CD4-positive, alpha-beta T cell treated with Interleukin-6 for 4 hours (primary cell): ENCODE measurements around the gene PAPPA.

Experiments
- DNase-seq: peaks from one replicate; pipeline ENCODE4 v3.0.0-alpha.2; 2020; ENCODE audit warnings: mixed read lengths

The PAPPA gene

GRCh38 chr9:116436121-116436520 is 282.5 kb downstream of the PAPPA start:
- no peak for DNase-seq

DNA sequence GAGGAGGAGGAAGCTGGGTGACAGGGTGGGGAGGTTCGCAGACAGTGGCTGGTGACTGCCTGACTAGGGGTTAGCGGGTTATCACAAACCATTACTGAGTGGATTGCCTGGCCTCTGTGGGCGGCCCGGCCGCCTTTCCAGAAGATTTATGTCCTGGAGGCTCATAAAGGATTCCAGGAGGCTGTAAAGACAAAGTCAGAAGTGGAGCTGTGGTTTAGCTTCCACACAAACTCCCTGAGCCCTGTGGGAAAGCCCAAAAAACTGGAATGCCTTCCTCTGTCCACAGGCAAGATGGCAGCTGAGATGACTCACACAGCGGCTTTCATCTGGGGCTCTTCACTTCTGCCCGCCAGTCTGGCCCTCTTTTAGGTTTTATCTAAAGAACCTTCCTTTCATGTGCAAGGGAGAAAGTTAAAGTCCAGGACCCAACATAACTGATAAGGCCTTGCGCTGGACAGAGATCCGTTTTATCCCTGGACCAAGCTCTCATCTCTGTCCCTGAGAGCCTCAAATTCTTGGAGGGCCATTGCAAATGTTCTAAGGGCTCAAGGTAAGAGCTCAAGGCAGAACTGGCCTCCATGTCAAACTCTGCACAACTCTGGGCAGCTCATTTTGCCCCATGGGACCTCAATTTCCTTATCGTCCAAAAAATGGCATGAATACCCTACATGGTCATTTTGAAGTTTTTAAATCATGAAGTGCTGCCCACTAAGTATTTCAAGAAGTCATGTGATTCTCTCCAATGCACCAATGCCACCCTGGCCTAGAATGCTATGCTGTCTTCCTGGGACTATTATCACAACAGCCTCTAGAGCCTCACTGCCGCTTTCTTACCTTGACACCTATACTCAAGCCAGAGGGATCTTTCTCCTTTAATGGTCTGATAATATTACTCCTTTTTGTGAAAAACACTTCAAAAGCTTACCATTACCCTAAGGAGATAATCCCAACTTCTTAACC is 284.1 kb downstream of the PAPPA start:
- no peak for DNase-seq

GRCh38 chr9:116442528-116442927 is 288.9 kb downstream of the PAPPA start:
- no peak for DNase-seq

DNA sequence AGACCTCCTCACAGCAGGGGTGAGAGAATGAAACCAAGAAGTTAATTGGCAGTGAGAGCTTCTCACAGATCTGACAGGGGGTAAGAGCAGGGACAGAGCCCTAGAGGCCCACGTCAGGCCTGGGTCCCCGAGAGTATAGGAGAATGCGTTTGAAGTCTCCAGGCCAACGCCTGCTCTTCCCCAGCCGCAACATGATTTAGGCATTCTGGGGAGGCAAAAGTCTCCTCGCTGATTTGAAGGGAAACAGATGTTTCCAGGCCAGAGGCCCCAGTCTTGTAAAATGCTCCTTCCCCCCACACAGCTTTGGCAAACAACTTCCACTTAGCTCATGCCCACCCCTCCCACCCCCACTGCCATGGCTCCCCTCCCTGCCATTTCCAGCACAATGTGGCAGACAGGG is 294.3 kb downstream of the PAPPA start:
- no peak for DNase-seq

DNA sequence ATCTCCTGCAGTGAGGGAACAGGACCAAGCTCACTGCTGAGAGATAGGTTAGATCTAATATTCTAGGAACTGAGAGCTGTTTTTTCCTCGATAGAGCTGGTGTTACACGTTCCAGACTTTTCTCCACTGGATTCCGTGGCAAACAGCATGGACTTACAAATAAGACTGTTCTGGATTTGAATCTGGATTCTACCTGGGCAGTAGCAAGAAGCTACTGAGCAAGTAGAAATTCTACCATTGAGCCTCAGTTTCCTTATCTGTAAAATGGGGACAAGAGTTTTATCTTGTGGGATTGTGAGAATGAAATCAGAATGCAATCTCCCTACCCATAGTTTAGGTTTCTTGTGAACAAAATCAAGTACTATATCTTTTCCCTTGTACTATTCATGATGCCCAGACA is 294.8 kb downstream of the PAPPA start:
- no peak for DNase-seq

GRCh38 chr9:116449949-116450348 is 296.4 kb downstream of the PAPPA start:
- DNase-seq = no peak

GRCh38 chr9:116450378-116451139 is 297.0 kb downstream of the PAPPA start:
- no peak for DNase-seq

- DNase-seq = no peak
These were observed 298.0 kb downstream of the PAPPA start for GRCh38 chr9:116451500-116452115.
